WI38 (cell line): ENCODE measurements around the gene VPS50.

Experiments
- H3K4me3 ChIP-seq: 2 replicates; pipeline ENCODE4 v1.5.1; 2011; ENCODE audit warnings: low read depth, mild to moderate bottlenecking, control low read depth, low read length
- TF ChIP-seq, protein P1 (sequence below): IDR thresholded peaks from 2 replicates; pipeline ENCODE4 v1.5.1; 2012; ENCODE audit warnings: low read depth, mild to moderate bottlenecking, control low read depth, low read length

Gene VPS50

DNA sequence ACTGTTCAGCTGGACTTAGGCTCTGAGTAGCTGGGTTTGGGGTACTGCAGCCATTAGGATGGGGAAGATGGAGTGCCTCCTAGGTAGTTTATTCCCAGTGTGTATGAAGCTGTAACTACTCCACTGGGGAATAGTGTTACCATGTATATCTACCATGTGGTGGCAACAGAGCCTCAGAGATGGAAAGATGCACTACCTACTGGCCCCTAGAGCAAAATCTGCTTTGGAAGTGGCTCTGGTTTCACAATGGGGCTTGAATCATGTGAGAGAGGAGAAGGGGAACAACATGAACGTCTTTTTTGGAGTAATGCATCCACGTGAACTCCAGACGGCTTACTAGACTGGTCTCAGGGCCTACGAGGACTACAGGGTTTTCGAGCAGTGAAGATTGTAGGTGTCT lies 175.1 kb downstream of the VPS50 start:
- H3K4me3 ChIP-seq = no peak overlapping the region
- TF ChIP-seq, protein P1, sequence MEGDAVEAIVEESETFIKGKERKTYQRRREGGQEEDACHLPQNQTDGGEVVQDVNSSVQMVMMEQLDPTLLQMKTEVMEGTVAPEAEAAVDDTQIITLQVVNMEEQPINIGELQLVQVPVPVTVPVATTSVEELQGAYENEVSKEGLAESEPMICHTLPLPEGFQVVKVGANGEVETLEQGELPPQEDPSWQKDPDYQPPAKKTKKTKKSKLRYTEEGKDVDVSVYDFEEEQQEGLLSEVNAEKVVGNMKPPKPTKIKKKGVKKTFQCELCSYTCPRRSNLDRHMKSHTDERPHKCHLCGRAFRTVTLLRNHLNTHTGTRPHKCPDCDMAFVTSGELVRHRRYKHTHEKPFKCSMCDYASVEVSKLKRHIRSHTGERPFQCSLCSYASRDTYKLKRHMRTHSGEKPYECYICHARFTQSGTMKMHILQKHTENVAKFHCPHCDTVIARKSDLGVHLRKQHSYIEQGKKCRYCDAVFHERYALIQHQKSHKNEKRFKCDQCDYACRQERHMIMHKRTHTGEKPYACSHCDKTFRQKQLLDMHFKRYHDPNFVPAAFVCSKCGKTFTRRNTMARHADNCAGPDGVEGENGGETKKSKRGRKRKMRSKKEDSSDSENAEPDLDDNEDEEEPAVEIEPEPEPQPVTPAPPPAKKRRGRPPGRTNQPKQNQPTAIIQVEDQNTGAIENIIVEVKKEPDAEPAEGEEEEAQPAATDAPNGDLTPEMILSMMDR = no peak

DNA sequence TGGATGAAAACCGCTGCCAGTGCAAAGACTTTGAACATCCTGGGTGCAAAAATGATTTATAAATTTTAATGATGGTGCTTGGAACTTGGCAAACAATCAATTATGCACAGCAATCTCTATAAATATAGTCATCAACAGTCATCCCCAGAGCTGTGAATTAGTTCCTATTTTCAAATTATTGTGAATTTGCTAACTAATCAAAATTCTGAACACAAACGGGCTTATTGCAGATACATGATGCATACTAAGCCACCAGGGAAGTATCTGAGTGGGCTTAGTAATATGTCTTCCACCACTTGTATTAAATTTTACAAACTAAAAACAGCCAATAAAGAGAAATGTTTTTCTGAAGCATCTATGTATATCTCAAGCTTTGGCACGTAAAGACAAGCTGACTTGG lies 177.2 kb downstream of the VPS50 start:
- TF ChIP-seq, protein P1 = no peak

More for the DNA sequence above, 177.2 kb downstream of the VPS50 start:
- no peak overlapping the region for H3K4me3 ChIP-seq
